AG04449 (cell line): Measurements from ENCODE around the gene BLOC1S3.

Experiments used
- CTCF ChIA-PET: fragments of 350-600 bp; formaldehyde crosslinking; extraction: SDS; loops from one replicate; lab custom pipeline; 2021; ENCODE audit warnings: antibody characterized with exemption; lab: Yijun Ruan, JAX
- POLR2A ChIA-PET: fragments of 400-600, 350-600 bp; formaldehyde crosslinking; extraction: SDS; loops from one replicate; lab custom pipeline; 2020; ENCODE audit warnings: antibody characterized with exemption, inconsistent platforms; lab: Yijun Ruan, JAX
- DNase-seq: peaks from one replicate; pipeline ENCODE4 v3.0.0-alpha.2; 2010; ENCODE audit warnings: low read depth, low spot score
- H3K4me3 ChIP-seq: 2 replicates; pipeline ENCODE4 v1.5.1; 2011; ENCODE audit warnings: low read depth, mild to moderate bottlenecking, control low read depth, low read length
- TF ChIP-seq, protein P1 (sequence below): IDR thresholded peaks from one replicate; pipeline ENCODE4 v1.5.1; 2011; ENCODE audit warnings: mild to moderate bottlenecking, moderate library complexity, low read length, control low read depth, inconsistent platforms; ENCODE audit not compliant: insufficient read depth; ENCODE audit errors: missing control alignments

The BLOC1S3 gene

DNA sequence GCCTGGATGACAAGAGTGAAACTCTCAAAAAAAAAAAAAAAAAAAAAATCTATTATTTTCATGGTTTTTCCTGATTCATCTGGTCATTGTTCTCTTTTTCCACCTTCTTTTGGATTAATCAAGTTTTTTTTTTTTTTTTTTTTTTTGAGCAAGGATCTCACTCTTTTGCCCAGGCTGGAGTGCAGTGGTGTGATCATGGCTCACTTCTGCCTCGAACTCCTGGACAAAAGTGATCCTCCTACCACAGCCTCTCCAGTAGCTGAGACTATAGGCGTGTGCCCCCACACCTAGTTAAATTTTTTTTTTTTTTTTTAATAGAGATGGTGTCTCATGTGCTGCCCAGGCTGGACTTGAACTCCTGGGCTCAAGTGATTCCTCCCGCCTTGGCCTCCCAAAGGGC is 27.7 kb downstream of the BLOC1S3 start:
- H3K4me3 ChIP-seq, result no peak overlapping the region
- ChIA-PET POLR2A (no interaction called here), CTCF (interaction anchor here (1.2 to 1.7 kb wide), 4 partner anchors 13 to 132 kb away, joined by 3 to 4 read pairs (median 3); no protein-coding TSS in a partner anchor)
- TF ChIP-seq, protein P1, sequence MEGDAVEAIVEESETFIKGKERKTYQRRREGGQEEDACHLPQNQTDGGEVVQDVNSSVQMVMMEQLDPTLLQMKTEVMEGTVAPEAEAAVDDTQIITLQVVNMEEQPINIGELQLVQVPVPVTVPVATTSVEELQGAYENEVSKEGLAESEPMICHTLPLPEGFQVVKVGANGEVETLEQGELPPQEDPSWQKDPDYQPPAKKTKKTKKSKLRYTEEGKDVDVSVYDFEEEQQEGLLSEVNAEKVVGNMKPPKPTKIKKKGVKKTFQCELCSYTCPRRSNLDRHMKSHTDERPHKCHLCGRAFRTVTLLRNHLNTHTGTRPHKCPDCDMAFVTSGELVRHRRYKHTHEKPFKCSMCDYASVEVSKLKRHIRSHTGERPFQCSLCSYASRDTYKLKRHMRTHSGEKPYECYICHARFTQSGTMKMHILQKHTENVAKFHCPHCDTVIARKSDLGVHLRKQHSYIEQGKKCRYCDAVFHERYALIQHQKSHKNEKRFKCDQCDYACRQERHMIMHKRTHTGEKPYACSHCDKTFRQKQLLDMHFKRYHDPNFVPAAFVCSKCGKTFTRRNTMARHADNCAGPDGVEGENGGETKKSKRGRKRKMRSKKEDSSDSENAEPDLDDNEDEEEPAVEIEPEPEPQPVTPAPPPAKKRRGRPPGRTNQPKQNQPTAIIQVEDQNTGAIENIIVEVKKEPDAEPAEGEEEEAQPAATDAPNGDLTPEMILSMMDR, result no peak
- no peak for DNase-seq

DNA sequence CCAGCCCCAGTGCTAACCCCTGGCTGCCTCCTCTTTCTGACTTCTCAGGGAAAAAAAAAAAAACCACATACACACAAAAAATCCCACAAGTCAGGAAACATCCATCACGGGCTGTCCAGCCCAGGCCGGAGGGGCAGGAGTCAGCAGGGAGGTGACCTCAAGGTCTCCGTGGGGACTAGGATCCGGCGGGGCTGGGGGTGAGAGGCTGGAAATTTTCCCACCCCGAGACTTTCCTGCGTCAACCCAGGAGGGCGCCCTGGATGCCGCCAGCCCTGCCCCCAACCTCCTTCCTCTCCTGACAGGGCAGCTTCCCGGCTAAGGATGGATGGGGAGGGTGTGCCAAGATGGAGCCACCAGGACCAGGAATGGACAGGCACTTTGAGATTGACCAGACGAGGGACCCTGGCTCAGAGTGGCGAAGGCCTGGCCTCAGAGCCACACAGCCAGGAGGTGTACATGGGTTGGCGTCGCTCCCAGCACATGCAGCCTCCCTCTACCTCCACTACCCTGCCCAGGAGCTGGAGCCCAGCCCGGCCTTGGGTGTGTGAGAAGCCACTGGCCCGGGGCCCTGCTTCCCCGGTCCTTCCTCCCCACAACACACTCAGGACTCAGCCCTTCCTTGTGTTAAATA is 33.3 kb downstream of the BLOC1S3 start:
- POLR2A ChIA-PET, result no interaction called here
- no peak overlapping the region for H3K4me3 ChIP-seq
- CTCF ChIA-PET, result no interaction called here
- TF ChIP-seq, protein P1, result no peak
- no peak for DNase-seq

DNA sequence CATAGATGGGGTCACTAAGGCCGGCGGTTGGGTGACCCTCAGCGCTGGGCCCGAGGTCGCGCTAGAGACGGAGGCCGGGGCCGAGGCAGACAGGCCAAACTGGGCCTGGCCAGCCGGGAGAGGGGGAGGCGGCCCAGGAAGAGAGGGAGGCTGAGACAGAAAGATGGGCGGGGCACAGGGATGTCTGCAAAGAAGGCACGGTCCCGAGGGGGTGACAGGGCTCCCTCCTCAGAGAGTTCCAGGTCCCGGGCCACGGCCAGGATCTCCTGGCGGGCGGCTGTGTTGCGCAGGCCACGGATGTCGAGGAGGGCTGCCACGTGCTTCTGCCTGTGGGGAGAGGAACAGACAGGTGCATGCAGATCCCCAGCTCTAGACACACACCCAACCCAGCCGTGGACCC is 34.4 kb downstream of the BLOC1S3 start:
- POLR2A ChIA-PET, result no interaction called here
- no peak for DNase-seq
- CTCF ChIA-PET, result interaction anchor here (1.3 kb wide), 1 partner anchor 12 kb away, joined by 4 read pairs; no protein-coding TSS in a partner anchor
- no peak overlapping the region for H3K4me3 ChIP-seq
- TF ChIP-seq, protein P1, result no peak

DNA sequence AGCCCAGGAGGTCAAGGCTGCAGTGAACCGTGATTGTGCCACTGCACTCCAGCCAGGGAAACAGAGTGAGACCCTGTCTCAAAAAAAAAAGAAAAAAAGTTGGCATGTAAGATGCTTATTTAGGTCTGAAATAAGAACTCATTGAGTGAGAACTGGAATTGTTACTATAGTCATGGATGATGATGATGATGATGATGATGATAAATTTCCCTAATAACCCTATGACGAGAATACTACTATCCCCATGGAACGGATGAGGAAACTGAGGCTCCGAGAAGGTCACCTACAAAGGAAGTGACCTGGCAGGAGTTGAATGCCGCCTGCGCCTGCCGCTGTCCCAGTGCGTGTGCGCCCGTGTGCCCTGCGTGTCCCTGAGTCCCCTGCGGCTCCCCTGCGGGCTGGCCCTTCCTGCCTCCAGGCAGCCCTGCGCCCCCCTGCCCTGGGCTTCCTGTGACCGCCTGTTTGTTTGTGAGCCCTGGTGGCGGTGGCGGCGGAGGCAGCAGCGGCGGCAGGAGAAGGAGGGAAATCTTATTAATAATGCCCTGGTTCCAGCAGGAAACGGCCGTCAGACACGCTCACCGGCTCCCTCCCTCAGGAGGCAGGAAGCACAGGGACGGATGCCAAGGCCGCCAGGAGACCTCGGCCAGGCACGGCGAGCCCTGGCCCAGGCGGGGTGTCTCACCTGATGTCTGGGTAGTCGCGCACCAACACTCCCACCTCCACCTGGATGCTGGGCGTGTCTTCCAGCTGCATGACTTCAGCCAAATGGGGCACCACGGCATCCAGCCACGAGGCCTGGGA is 37.0 kb downstream of the BLOC1S3 start:
- TF ChIP-seq, protein P1, result no peak
- H3K4me3 ChIP-seq, result no peak overlapping the region
- ChIA-PET CTCF (interaction anchor here (1.0 kb wide), 1 partner anchor 32 kb away, joined by 3 read pairs; no protein-coding TSS in a partner anchor), POLR2A (no interaction called here)
- DNase-seq, result no peak

DNA sequence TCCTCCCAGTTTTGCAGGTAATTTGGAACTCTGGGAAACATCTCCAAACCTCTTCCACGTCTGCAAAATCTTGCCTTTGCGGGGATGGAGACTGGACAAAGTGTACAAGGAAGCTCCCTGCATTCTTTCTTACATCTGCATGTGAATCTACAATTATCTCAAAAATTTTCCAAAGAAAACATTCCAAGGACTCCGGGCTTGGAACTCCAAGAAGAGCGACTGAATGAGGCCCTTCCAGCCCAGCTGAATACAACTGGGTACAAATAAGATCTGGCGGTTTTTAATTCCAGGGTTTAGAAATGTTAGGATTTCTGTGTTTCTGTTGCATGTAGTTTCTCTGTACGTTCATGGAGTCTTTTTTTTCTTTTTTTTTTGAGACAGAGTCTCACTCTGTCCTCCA is 38.1 kb downstream of the BLOC1S3 start:
- CTCF ChIA-PET, result interaction anchor here (0.6 to 0.8 kb wide), 2 partner anchors 123 to 435 kb away, joined by 3 to 4 read pairs; no protein-coding TSS in a partner anchor
- no peak for DNase-seq
- H3K4me3 ChIP-seq, result no peak overlapping the region
- POLR2A ChIA-PET, result no interaction called here
- TF ChIP-seq, protein P1, result no peak
